ENCODE results near the gene SPATA9. TPM values are rescaled to one million over a fixed set of nuclear protein-coding genes. Genes with fewer than 3 reads are reported as not detected.
A peak's percentile ranks its signal among the peaks of the same experiment; 100 is the strongest.

The SPATA9 gene
- total and polyA plus RNA-seq, 9 of the 15 experiments (the other 6 are each of a cell fraction or from before 2014, with no cell fraction given) = 0.16 to 5.5 (median 0.39) TPM; not detected in 3

DNA sequence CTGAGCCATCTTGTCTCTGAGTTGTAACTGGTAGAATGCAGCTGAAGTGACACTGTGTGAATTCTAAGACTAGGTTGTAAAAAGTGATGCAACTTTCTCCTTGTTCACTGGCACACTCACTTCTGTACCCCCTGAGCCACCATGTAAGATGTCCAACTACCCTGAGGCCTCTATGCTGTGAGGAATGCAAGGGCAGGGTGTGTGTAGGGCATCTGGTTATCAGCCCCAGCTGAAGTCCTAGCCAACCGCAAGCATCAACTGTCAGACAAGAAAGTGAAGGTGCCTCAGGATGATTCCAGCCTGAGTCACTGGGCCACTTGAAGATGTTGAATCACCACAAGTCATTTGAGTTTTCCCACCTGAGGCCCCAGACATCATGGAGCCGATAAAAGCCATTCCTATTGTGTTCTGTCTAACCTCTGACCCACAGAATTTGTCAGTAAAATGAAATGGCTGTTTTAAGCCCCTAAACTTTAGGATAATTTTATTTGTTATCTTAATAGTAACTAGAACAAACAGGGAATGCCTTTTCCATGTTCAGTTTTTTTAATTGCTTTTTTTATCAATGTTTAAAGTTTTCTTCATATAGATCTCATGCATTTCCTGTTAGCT lies 29.7 kb upstream of the SPATA9 start (continued):
- TF ChIP-seq RBM22 (IDR thresholded peaks at IDR 0.05; ENCODE audit: low read depth, low read length, poor library complexity, severe bottlenecking) = no peak
- TF ChIP-seq, protein P1, sequence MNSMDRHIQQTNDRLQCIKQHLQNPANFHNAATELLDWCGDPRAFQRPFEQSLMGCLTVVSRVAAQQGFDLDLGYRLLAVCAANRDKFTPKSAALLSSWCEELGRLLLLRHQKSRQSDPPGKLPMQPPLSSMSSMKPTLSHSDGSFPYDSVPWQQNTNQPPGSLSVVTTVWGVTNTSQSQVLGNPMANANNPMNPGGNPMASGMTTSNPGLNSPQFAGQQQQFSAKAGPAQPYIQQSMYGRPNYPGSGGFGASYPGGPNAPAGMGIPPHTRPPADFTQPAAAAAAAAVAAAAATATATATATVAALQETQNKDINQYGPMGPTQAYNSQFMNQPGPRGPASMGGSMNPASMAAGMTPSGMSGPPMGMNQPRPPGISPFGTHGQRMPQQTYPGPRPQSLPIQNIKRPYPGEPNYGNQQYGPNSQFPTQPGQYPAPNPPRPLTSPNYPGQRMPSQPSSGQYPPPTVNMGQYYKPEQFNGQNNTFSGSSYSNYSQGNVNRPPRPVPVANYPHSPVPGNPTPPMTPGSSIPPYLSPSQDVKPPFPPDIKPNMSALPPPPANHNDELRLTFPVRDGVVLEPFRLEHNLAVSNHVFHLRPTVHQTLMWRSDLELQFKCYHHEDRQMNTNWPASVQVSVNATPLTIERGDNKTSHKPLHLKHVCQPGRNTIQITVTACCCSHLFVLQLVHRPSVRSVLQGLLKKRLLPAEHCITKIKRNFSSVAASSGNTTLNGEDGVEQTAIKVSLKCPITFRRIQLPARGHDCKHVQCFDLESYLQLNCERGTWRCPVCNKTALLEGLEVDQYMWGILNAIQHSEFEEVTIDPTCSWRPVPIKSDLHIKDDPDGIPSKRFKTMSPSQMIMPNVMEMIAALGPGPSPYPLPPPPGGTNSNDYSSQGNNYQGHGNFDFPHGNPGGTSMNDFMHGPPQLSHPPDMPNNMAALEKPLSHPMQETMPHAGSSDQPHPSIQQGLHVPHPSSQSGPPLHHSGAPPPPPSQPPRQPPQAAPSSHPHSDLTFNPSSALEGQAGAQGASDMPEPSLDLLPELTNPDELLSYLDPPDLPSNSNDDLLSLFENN (IDR thresholded peaks at IDR 0.05; ENCODE audit: low read depth in 2 of 2, low read length in 2 of 2) = peak in 1 of 2 experiments; percentile 97; a peak in 2 of 4 replicates
- TF ChIP-seq, protein P2, sequence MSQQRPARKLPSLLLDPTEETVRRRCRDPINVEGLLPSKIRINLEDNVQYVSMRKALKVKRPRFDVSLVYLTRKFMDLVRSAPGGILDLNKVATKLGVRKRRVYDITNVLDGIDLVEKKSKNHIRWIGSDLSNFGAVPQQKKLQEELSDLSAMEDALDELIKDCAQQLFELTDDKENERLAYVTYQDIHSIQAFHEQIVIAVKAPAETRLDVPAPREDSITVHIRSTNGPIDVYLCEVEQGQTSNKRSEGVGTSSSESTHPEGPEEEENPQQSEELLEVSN (IDR thresholded peaks at IDR 0.05; ENCODE audit: borderline replicate concordance in 1 of 2, extremely low read depth in 1 of 2, insufficient read depth in 1 of 2, insufficient read length in 1 of 2, low read depth in 1 of 2, low read length in 1 of 2, poor library complexity in 1 of 2, severe bottlenecking in 1 of 2) = peak in 1 of 2 experiments; percentile 25
- no peak for TF ChIP-seq ARHGAP35 (IDR thresholded peaks at IDR 0.05; ENCODE audit: partially characterized antibody)
- TF ChIP-seq NCOA6 (IDR thresholded peaks at IDR 0.05) = peak; percentile 65; the same call in 1 of the 2 replicates
- no peak for TF ChIP-seq ZNF408 (CRISPR knock-in tag; IDR thresholded peaks at IDR 0.05; ENCODE audit: low read depth)
- TF ChIP-seq NBN (IDR thresholded peaks at IDR 0.05; ENCODE audit: low read depth) = peak; percentile 93
- TF ChIP-seq, protein P3, sequence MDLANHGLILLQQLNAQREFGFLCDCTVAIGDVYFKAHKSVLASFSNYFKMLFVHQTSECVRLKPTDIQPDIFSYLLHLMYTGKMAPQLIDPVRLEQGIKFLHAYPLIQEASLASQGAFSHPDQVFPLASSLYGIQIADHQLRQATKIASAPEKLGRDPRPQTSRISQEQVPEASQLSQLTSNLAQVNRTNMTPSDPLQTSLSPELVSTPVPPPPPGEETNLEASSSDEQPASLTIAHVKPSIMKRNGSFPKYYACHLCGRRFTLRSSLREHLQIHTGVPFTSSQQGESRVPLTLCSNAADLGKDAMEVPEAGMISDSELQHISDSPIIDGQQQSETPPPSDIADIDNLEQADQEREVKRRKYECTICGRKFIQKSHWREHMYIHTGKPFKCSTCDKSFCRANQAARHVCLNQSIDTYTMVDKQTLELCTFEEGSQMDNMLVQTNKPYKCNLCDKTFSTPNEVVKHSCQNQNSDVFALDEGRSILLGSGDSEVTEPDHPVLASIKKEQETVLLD (IDR thresholded peaks at IDR 0.05) = no peak; the same call in none of the 2 replicates
- TF ChIP-seq, protein P4, sequence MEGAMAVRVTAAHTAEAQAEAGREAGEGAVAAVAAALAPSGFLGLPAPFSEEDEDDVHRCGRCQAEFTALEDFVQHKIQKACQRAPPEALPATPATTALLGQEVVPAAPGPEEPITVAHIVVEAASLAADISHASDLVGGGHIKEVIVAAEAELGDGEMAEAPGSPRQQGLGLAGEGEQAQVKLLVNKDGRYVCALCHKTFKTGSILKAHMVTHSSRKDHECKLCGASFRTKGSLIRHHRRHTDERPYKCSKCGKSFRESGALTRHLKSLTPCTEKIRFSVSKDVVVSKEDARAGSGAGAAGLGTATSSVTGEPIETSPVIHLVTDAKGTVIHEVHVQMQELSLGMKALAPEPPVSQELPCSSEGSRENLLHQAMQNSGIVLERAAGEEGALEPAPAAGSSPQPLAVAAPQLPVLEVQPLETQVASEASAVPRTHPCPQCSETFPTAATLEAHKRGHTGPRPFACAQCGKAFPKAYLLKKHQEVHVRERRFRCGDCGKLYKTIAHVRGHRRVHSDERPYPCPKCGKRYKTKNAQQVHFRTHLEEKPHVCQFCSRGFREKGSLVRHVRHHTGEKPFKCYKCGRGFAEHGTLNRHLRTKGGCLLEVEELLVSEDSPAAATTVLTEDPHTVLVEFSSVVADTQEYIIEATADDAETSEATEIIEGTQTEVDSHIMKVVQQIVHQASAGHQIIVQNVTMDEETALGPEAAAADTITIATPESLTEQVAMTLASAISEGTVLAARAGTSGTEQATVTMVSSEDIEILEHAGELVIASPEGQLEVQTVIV (CRISPR knock-in tag; IDR thresholded peaks at IDR 0.05; ENCODE audit: borderline replicate concordance) = no peak
- TF ChIP-seq STAG1 (CRISPR knock-in tag; IDR thresholded peaks at IDR 0.05; ENCODE audit: borderline replicate concordance) = no peak
- no peak for TF ChIP-seq BRCA1 (IDR thresholded peaks at IDR 0.05)
- no peak for TF ChIP-seq BRCA1 (CRISPR knock-in tag; IDR thresholded peaks at IDR 0.05)
- no peak for TF ChIP-seq ZNF431 (CRISPR knock-in tag; IDR thresholded peaks at IDR 0.05)
- TF ChIP-seq, protein P5, sequence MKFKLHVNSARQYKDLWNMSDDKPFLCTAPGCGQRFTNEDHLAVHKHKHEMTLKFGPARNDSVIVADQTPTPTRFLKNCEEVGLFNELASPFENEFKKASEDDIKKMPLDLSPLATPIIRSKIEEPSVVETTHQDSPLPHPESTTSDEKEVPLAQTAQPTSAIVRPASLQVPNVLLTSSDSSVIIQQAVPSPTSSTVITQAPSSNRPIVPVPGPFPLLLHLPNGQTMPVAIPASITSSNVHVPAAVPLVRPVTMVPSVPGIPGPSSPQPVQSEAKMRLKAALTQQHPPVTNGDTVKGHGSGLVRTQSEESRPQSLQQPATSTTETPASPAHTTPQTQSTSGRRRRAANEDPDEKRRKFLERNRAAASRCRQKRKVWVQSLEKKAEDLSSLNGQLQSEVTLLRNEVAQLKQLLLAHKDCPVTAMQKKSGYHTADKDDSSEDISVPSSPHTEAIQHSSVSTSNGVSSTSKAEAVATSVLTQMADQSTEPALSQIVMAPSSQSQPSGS (CRISPR knock-in tag; IDR thresholded peaks at IDR 0.05) = no peak
- TF ChIP-seq ZNF253 (CRISPR knock-in tag; conservative IDR thresholded peaks at IDR 0.05) = no peak
